ENCODE measurements around the gene CUX1.
"Not testable (repeated sequence)": the region's sequence is repeated elsewhere in the genome, so short reads cannot be mapped to it uniquely, and the experiment has no call there.

CUX1 gene

DNA sequence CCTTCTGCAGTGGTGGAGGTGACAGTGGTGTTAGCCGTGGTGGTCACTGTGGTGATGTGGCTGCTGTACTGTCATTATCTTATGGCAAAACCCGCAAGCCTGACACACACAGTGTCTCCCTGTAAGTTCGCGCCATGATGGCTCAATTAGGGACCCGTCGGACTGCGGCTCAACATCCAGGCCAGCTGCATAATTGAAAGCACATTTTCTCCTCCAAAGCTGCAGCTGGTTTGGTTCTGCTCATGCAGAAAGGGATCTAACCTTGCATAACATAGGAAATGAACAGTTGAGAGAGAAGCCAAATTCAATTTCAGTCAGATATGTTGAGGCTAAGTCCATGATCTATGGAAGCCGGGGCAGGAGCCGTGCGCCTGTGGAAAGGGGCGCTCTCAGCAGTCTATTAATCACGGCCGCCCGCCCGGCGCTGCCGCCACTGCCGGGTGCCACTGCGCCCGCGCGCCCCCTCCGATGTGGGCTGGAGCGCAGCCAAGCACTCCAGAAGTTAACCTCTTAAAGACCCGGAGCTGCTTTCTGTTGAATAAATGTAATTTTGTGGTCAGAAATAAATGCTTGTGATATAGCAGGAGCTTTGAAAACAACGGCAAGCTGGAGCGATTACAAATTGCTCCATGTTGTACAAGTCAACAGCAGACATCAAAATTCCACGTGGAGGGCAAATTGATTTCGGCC is 227.7 kb downstream of the CUX1 start:
- DNase-seq (ENCODE audit: low read depth in 2 of 2): peak; percentile 97 to 98

DNA sequence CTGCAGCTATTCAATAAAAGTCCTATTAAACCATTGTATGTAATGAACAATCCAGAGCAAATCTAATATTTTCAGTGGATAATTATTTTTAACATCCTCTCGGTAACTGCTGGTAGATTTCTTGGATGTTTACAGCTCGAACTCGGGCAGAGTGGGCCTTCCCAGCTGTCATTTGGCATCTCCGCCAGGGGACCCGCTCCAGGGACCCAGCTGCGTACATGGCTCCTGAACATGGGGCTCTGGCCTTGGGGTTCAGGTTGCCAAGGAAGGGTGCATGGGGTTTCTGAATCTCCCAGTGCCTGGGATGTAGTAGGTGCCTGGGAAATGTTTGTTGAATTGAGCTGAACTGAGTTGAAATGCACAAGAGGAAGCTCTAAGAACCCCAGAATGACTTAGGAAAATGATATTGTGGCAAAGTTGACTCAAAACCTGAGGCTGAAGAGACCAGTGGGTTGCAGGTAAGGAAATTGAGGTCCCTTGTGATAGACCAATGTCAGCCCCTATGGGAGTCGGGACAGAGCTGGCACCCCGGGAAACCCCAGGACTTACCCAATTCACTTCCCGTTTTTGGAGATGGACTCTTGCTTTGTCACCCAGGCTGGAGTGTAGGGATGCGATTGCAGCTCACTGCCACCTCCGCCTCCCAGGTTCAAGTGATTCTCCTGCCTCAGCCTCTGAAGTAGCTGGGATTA is 228.4 kb downstream of the CUX1 start:
- DNase-seq (ENCODE audit: low read depth in 2 of 2): no peak

DNA sequence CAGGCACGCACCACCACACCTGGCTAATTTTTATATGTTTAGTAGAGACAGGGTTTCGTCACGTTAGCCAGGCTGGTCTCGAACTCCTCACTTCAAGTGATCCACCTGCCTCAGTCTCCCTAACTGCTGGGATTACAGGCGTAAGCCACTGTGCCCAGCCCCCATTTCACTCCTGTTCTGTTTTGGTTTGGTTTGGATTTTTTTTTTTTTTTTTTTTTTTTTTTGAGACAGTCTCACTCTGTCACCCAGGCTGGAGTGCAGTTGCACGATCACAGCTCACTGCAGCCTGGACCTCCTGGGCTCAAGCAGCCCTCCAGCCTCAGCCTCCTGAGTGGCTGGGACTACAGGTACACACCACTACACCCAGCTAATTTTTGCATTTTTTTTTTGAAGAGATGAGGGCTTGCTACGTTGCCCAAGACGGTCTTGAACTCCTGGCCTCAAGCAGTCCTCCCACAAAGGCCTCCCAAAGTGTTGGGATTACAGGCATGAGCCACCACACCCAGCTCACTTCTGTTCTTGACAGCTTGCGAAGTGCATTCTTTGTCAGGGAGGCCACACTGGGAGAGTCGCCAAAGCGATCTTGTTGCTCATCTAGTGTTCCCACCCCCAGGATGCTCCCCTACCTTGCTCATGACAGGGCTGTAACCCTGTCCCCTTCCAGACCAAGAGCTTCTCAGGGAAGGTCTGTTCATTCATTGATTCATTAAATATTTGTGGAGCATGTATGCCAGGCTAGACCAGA is 229.1 kb downstream of the CUX1 start:
- no peak for DNase-seq (ENCODE audit: low read depth in 2 of 2)

DNA sequence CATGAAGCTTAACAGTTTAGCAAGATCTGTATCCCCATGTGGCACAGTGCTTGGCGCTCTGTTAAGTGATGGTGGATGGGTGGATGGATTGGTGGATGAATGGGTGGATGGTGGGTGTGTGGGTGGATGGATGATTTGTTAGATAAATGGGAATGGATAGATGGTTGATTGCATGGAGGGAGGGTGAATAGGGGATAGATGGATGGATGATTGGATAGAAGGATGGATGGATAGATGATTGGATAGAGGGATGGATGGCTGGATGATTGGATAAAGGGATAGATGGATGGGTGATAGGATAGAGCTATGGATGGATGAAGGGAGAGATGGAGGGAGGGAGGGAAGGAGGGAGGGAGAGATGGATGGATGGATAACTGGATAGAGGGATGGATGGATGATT is 229.7 kb downstream of the CUX1 start:
- no peak for DNase-seq (ENCODE audit: low read depth in 2 of 2)

DNA sequence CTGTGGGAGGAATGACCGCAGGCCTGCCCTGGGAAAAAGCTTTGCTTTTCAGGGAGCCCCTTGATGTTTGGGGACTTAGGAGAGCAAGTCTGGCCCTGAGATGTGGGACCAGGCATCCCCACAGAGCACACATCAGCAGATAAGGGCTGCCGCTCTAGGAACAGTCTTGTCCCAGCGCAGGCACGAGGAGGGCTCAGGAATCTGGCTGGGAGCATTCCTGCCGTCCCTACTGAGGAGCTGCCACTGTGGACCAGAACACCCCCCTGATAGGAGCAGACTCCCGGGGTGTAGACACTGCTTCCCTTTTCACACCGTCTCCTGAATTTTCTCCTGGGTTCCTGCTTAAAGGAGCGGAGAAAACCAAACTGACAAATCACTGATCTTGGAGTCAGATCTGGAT is 232.3 kb downstream of the CUX1 start:
- DNase-seq (ENCODE audit: low read depth in 2 of 2): no peak

DNA sequence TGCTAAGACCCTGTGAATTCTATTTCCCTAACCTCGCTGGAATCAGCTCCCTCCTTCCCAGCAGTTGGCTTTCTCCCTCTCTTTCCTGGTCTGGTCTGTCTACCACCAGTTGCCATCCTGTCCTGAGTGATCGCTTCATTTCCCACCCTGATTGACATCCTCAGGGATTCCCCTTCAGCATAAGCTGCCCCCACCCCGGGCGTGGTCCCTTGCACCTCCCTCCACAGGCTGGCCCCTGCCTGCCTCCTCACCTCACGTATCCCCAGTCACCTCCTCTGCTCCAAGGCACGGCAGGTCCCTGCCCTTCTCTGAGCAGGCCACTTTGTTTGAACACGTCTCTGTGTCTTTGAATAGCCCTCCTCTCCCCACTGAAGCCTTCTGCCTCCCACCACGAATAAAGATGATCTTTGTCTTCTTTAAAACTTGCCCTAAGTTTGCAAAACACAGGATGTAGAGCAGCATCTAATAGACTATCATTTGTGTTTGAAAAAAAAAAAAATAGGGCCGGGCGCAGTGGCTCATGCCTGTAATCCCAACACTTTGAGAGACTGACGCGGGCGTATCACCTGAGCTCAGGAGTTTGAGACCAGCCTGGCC is 233.5 kb downstream of the CUX1 start:
- DNase-seq (ENCODE audit: low read depth in 2 of 2): no peak

- not testable (repeated sequence) for DNase-seq (ENCODE audit: low read depth in 2 of 2)
These were observed 234.3 kb downstream of the CUX1 start for GRCh38 chr7:102051736-102052135.

DNA sequence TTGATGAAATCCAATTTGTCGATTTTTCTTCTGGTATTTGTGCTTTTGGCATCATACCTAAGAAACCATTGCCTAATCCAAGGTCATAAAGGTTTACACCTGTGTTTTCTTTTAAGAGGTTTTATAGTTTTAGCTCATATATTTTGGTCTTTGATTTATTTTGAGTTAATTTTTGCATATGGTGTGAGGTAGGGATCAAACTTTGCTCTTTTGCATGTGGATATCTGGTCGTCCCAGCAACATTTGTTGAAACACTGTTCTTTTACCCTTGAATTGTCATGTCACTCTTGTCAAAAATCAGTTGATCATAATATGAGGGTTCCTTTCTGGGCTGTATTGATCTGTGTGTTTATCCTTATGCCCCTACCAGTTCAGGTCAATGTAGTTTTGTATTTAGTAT is 236.7 kb downstream of the CUX1 start:
- DNase-seq (ENCODE audit: low read depth in 2 of 2): no peak

DNA sequence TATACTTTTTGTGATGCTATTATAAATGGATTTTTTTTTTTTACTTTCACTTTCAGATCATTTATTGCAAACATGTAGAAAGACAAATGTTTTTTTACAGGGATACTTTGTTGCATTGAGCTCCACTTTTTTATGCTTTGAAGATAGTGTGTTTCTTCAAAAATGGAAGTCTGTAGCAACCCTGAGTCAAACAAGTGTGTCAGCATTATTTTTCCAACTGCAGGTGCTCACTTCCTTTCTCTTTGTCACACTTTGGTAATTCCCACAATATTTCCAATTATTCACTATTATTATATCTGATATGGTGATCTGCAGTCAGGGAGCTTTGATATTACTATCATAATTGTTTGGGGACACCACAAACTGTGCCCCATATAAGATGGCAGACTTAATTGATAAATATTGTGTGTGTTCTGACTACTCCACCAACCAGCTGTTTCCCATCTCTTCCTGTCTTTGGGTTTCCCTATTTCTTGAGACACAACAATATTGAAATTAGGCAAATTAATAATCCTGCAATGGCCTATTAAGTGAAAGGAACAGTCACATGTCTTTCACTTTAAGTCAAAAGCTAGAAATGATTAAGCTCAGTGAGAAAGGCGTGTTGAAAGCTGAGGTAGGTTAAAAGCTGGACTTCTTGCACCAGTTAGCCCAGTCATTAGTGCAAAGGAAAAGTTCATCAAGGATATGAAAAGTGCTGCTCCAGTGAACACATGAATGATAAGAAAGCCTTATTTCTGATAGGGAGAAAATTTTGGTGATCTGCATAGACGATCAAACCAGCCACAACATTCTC is 238.0 kb downstream of the CUX1 start:
- no peak for DNase-seq (ENCODE audit: low read depth in 2 of 2)

- no peak for DNase-seq (ENCODE audit: low read depth in 2 of 2)
These were observed 242.1 kb downstream of the CUX1 start for GRCh38 chr7:102059524-102059923.

DNA sequence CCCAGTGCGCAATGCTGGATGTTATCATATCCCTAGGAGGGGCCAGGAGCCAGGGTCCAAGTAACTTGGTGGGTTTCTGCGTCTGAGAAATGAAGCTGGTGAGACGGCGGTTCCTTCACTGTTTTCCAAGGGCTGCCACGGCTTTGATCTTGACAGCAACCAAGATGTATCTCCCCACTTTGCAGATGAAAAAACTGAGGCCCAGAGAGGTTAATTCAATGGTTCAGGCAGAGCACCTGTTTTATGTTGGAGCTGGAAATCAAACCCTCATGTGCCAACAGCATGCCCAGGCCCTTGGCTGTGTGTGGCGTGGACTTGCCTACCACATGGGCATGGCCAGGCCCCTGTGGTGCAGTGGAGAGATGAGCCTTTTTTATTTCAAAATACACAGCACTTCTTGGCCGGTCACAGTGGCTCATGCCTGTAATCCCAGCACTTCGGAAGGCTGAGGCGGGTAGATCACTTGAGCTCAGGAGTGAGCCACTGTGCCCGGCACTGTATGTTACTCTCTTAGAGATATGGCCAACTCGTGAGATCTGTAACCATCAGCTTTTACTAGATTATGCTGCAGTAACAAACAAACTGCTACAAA is 244.0 kb downstream of the CUX1 start:
- no peak for DNase-seq (ENCODE audit: low read depth in 2 of 2)

DNA sequence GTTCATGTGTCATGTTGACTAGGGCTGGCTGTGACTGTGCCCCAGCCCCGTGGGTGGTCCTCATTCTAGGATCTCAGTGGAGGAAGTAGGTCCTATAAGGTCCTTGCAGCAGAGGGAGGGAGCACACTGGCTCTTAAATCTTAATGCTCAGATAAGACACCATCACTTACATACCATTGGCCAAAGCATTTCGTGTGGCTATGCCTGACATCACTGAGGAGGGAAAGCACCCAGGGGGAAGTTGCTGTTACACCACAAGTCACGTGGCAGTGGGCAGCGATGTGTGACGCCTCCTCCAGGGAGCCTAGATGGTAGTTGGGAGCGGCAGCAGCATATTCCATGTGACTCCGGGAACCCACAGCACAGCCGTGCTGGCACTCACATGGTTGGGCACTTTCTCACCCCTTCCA is 244.6 kb downstream of the CUX1 start:
- DNase-seq (ENCODE audit: low read depth in 2 of 2): no peak

DNA sequence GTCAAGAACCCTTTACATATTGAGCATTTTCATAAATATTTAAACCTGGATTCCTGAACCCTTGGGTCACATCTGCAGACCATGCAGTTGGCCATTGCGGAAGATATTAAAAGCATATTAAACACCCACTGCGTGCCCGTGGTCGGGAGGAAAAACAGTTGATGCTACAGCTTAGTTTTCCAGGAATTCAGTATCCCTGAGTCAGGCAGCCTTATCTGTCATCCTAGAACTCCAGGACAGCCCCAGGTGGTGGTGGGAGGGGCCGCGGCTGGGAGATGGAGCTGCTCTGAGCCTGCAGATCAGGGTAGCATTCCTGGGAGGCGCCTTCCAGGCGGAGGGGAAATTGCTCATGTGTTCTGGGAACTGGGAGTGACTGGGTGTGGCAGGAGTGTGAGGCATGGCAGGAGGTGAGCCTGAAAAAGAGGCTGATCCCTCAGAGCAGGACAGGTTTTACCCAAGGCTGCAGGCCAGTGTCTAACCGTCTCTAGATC is 246.3 kb downstream of the CUX1 start:
- DNase-seq (ENCODE audit: low read depth in 2 of 2): no peak

DNA sequence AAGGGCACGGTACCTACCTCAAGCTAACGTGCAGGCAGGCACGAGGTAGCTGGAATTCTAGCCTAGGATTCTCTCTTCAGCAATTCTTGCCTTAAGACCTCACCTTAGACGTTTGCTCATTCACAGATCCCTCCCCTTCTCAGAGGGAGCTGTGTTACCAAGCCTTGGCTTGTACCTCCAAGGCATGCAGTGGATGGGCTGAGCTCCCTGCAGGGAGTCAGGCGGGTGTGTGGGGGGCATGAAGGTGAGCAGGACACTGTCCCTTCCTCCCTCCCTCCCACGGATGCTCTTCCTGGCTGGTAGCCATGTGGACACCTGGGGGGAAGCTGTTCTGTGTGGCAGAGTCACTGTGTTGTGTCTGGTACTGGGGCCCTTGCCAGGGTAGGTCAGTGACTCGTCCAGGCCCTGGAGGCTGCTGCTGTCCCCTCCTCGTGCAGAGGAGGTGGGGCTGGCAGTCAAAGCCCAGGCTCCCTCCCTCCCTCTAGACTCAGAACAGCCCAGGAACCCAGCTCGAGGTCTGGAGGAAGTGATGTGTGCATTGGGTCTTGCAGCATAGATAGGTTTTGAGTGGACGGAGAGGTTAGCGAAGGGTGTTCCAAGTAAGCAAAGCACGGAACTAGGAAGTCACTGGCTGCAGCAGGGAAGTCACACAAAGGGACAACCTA is 247.1 kb downstream of the CUX1 start:
- DNase-seq (ENCODE audit: low read depth in 2 of 2): no peak

DNA sequence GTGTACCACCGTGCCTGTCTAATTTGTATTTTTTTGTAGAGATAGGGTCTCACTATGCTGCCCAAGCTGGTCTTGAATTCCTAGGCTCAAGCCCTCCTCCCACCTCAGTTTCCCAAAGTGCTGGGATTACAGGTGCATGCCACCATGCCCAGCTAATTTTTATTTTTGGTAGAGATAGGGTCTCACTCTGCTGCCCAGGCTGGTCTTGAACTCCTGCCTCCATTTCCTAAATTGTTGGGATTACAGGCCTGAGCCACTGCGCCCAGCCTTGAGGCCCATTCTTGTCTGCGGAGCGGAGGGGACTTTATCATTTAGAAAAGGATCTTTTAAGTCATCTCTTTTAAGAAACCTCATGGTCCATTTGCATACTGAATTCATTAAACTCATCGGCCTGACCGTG is 247.8 kb downstream of the CUX1 start:
- no peak for DNase-seq (ENCODE audit: low read depth in 2 of 2)

DNA sequence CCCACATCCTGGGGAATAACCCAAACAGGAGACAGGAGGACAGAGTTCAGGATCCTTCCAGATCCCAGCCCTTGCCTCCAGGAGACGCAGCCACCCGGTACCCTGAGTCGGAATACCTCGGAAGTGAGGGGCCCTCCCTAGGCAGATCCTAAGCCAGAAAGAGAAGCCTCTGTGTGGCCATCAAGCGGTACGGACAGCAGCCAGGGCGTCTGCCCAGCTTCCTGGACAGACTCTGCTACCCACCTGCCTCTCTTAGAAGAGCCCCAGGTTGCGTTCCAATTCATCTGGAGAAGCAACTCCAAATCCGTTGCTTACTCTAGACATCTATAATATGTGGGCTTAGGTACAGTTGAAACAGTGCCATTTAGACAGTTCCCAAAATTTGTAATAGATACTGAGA is 249.1 kb downstream of the CUX1 start:
- no peak for DNase-seq (ENCODE audit: low read depth in 2 of 2)

GRCh38 chr7:102068846-102069245 is 251.4 kb downstream of the CUX1 start:
- no peak for DNase-seq (ENCODE audit: low read depth in 2 of 2)

- DNase-seq (ENCODE audit: low read depth in 2 of 2): no peak
These were observed 252.7 kb downstream of the CUX1 start for GRCh38 chr7:102069931-102070629.

GRCh38 chr7:102072003-102072402 is 254.6 kb downstream of the CUX1 start:
- DNase-seq (ENCODE audit: low read depth in 2 of 2): no peak

- DNase-seq (ENCODE audit: low read depth in 2 of 2): no peak
These were observed 255.3 kb downstream of the CUX1 start for GRCh38 chr7:102072636-102073209.

Measured in fibroblast of skin of left quadriceps (primary cell).